HG03565 (cell line): Measurements from ENCODE around the gene MAP3K7.
A peak's percentile ranks its signal among the peaks of the same experiment; 100 is the strongest.

ENCODE experiments used
- ATAC-seq: cut with Tn5 transposase; IDR thresholded peaks from one replicate; pipeline ENCODE4 v1.9.1; 2021; ENCODE audit warnings: mild to moderate bottlenecking, moderate library complexity; ENCODE audit not compliant: unreplicated experiment

MAP3K7 gene

DNA sequence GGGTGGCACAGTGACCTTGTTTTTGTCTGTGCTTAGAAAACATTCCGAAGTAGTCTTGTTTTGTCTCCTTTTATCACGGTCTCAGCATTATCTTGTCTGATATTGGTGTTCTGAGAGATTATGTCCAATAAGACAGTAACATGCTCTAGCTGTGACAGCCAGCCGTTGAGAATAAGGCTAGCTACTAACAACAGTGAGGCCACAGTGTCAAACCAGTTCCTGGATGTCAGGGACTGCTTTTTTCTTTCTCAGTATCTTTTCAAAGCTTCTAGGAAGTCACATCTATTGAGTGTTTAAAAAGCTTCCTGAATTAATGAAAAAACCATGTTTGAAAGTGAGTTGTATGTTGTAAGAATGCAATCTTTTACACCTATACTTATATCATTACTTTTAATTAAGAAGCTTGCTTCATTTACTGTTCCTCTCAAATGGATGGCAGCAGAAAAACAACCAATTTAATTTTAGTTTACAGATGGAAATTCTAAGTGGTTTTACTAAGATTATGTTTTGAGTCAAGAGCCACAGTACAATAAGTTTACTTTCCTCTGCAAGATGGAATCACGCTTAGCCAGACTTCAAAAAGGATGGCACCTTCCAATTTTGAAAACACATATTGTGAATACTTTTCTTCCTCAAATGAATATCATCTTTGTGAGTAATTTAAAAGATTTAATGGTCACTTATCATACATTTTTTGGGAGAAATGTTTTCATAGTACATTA is 53.1 kb downstream of the MAP3K7 start:
- ATAC-seq: no peak

DNA sequence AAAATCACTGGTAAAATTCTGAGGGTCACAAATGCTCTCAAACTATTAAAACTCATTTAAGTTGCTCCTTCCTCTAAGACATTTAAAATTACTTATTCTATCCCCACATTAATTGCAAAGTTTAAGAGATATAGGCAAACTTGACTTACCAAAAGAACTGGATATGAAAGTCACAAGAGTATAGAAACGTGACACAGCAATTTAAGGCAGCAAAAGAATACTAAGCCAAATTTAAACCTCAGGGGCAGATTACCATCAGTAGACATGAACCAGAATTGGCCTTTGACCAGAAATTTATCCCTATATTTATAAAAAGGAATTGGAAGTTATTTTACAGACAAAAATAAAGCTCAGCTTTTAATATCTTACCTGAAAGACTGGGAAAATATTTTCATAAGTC is 56.0 kb downstream of the MAP3K7 start:
- no peak for ATAC-seq

DNA sequence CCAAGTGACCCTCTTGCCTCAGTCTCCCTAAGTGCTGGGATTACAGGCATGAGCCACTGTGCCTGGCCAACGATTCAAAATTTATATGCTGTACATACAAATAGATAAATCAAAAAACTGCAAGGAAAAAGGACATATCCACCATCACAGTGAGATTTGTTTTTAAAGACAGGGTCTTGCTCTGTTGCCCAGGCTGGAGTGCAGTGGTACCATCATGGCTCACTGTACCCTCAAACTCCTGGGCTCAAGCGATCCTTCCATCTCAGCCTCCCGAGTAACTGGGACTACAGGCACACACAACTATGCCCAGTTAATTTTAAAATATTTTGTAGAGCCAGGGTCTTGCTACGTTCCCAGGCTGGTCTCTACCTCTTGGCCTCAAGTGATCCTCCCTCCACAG is 61.5 kb downstream of the MAP3K7 start:
- ATAC-seq: no peak

DNA sequence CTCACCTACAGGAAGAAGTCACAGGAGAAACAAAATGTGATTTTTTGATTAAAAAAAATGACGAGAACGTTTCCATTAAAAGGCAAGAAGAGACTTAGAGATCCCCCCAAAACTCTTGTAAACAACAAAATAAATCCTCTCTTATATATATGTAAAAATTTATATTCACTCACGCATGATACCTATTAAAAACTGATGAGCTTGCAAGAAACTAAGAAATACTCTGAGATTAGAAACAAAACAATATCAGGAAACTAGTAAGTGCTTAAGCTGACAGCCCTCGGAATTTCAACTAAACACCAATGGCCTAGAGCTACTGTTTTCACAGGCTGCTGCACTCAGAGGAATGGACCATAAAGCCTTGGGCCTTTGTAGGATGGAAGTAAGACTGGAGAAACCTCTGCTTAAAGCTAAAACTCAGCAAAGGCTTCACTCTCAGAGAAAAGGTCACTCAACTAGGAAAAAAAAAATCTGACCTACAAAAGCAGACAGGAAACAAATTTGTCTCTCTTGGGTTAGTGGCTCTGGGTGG is 63.0 kb downstream of the MAP3K7 start:
- ATAC-seq: no peak

DNA sequence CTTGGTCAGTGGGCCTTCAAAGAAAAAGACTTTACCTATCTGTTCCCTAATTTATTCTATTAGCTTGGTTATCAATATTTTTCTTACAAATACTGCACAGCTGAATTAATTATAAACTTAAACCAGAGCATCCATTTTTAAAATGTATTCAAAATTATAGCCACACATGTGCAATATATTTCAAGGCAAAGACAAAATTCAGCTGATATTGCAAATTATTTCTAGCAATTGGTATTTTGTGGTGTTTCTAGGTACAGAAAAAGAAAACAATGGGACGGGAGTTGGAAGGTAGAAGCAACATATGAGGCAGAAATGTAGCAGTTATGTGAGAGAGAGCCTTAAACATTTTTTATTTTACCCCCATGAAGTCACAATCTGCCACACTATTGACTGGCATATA is 64.9 kb downstream of the MAP3K7 start:
- ATAC-seq: no peak

DNA sequence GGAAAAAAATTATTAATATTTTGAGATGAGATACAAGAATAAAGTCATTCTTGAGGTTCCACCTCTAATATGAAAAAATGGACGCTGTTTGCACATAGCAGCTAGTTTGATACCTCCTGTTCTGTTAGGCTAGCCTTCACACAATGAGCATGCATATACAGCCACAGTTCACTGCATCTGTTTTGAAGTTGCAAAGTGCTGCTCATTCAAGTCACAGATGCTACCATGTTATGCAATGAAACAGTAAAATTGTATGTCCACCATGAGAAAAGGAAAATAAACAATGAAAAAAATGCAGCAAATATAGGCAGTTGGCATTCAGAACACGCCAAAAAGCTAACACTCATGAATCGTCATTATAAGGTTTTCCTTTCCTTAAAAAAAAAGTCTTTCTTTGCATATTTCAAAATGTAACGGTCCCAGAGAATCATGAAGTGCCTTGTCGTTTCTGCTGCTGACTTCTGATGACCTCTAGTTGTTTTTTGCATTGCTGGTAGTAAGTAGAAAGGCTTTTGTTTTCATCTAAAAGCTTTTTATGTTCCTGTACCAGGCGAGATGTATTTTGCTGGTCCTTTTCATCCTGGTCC is 70.7 kb downstream of the MAP3K7 start:
- ATAC-seq: no peak

DNA sequence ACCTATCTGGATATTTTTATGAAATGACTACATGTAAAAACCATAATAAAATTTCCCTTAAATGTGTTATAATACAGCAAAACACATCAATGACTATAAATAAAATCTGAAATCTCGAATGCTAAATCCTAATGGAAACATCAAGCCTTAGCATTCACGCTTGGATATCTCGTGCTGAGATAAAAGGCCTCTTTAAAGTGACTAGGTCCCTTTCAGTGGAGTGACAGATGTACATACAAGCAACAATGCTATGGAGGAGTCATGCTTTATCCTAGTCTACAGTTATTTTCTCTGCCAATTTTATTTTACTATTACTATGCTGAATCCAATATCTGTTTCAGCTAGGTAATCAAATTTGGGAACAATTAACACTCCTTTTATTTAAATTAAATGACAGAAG is 72.4 kb downstream of the MAP3K7 start:
- ATAC-seq: no peak

DNA sequence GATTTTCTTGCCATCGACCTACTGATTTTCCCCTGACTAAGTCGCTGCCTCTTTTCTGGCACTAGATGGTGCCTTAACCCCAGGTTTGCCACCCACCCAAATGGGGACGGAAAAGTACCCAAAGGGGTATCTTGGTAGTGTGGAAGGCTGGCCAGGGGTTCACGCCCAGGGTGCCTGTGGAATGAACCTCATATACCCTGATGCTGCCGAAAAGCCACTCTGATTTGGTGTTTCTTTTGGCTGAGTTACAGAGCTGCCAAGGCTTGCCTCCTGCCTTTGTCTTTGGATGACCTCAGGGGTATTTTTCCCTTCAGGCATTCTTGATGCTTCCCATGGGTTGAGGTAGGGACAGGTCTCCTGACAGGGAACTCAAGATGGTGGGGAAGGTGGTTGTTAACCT is 78.1 kb downstream of the MAP3K7 start:
- ATAC-seq: no peak

DNA sequence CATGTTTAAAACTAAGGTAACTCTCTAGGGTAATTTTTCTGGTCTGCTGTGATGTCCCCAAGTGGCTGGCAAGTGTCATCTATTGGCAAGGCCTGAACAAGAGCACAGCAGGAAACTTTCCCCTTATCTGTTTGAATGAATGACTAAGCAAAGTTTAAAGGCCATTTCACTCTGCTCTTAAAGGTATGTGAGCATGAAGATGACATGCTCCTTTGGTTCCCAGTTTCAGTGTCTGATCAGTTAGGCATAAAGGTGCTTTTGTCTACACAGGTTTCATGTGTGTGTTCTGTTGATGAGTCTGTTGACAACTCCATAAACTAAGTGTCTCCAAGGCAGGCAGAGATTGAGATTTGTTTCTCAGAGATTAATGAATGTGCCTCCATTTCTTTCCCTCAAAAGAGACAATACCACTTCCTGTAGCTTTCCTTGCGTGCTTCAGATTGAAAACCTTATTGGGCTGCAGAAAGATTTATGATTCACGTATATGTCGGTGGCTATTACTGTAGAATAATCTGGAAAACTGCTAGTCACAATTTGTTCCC is 83.9 kb downstream of the MAP3K7 start:
- ATAC-seq: peak; percentile 73

DNA sequence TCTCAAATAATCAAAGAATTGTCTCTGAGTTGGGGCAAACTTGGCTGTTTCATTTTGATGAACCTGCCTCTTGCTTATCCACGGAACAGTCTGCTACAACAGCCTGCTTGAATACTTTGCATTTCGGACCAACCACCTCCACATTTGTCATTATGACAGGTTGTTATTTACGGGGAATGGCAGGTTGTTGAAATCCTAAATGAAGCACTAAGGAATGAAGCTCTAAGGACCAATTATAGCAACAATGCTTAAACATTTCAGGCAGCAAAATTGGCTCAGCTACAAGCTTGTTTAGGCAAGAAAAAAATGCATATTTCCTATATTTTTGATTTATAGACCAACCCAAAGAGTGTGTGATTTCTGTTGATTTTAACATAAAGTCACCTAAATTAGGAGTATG is 84.5 kb downstream of the MAP3K7 start:
- ATAC-seq: no peak

DNA sequence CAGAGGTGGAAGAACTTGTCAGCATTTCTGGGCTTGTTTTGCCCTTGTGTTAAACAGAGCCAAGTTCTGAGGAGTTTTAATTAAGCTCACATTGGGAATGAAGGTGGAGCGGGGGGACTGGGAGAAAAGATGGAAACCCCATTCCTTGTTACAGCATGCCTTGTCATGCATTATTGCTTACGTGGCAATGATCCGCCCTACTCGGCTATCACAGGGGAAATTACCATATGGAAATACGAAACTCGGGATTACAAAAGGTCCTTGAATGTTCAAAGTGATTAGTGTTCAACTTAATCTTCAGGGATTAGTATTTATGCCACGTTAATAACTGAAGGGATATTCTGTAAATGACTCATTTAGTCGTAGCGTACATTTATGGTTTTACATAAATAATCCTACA is 86.4 kb downstream of the MAP3K7 start:
- no peak for ATAC-seq

DNA sequence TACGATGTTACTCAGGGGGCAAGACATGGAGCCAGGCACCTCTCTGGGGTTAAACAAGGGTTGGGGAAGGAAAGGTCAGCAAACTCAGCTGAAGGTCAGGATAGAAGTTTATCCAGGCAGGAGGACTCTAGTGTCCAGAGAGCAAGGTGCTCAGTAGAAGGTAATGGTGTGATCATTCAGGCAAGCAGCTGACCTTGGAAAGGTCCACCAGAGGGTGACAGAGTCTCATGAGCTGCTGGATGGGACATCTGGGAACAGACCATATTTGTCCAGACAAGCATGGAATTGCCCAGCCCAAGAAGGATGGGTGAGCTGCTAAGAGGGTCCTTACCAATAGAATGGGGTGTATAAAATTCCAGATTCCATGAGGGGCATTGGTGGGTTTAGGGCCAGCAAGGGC is 89.5 kb downstream of the MAP3K7 start:
- ATAC-seq: no peak

DNA sequence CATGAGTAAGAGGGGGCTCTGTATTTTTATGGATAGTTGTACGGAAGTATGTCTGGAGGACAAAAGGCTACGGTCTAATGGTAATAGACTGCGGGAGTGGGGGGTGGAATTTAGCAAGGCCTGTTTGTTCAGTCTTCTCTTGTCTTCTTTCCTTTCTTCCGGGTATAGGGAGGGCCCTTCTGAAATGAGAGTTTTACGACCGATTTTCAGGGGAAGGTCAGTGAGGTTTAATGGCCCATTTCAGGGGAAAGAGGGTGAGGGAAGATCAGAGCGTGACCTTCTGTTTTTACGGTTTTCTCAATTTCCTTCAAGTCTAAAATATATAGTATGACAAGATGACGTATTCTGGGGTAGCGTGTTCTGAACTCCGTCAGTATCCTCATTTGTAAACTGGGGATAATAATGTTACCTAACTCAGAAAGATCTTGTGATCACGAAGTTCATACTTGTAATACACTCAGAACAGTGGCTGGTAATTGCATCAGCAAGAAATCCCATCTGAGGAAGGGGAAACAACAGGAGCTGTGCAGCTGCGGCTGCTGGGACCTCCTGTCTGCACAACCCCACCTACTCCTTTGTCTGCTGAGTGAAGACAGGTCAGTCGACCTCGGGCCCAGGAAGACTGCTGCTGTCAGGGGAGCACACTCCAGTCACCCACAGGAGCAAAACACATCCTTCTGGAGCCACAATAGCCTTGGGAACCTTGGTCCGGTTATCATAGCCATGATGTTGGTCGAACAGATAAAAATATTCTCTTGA is 90.4 kb downstream of the MAP3K7 start:
- ATAC-seq: no peak

DNA sequence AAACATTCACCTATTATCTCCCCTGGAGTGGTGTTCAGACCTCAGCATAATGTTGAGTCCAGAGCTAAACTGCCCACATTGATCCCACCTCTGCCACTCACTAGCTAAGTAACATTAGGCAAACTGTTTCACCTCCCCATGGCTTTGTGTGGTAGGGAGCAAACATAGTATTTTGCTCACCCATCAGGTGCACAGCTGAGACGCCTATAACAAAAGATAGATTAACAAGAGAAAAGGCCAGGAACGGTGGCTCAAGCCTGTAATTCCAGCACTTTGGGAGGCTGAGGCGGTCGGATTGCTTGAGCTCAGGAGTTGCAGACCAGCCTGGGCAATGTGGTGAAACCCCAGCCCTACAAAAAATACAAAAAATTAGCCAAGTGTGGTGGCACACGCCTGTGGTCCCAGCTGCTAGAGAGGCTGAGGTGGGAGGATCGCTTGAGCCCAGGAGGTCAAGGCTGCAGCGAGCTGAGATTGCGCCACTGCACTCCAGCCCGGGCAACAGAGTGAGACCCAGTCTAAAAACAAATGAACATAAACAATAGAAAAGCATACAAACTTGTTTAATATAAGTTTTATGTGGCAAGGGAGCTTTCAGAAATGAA is 91.6 kb downstream of the MAP3K7 start:
- ATAC-seq: no peak

DNA sequence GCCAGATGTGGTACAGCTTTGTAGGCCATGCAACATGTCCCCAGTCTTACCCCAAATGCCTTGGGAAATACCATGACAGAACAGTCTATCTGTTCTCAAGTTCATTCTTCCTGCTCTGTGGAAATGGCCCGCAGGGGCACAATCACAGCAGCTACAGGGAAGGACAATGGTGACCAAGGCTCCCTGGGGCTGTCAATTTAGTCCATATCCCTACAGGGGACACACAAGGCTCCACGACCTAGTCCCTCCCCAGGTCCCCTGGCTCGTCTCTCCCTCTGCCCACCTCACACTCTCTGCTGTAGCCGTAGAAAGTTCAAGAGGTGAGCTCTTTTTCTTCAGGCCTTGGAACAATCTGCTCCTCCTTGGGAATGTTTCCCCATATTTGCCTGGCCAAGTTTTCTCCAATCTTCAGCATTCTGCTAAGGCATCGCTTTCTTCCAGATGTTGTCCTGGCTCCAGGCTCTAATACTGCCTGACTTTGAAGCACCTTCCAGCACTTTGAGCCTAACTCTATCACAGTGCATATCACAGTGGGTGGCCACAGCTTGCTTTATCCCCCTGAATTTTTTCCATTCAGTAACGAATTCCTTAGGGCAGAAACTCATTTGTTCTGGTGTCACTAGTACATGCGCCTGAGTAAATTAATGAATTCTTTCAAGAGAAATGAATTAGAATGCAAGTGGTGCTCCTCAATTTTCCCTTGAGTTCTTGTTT is 92.6 kb downstream of the MAP3K7 start:
- ATAC-seq: no peak

DNA sequence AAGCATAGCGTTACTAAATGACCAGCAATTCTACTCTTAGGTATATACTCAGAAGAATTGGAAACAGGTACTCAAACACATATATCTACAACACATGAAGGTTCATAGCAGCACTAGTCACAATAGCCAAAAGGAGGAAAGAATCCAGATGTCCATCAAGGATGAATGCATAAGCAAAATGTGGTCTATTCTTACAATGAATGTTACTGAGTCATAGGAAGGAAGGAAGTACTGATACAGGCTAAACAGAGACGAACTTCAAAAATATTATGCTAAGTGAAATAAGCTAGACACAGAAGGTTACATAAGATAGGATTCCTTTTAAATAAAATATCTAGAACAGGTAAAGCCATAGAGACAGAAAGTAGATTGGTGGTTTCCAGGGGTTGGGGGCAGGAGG is 93.5 kb downstream of the MAP3K7 start:
- ATAC-seq: no peak

DNA sequence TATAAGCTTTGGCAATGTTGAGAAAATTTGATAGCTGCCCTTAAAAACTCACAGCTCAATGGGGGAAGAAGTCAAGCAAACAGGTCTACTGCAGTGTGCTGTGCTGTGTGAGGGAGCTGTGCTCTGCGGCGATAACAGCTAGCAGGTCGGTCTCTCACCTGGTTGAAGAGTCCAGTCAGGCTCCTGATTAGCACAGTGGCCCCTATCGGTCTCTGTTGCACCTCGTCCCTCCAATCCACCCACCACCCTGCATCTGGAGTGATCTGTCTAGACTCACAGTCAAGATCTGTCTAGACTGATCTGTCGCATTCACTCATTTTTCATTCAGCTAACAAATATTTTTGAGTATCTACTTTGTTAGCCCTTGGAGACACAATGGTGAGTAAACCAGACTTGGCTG is 94.1 kb downstream of the MAP3K7 start:
- ATAC-seq: no peak

DNA sequence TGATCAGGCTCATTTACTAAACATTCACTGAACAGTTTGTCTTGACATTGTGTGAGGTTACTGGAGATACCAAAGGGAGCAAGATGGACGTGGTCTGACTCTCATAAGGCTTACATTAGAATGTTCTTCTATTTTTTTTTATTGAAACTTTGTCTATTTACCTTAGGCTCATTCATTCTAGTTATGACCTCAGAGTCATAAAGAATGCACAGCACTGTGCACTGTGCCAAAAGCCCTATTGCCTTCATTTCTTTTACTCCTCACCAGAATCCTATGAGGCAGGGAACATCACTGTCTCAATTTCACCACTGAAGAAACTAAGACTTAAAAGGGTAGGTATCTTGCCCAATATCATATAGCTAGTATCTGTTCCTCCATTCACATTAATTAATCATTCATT is 94.5 kb downstream of the MAP3K7 start:
- no peak for ATAC-seq

DNA sequence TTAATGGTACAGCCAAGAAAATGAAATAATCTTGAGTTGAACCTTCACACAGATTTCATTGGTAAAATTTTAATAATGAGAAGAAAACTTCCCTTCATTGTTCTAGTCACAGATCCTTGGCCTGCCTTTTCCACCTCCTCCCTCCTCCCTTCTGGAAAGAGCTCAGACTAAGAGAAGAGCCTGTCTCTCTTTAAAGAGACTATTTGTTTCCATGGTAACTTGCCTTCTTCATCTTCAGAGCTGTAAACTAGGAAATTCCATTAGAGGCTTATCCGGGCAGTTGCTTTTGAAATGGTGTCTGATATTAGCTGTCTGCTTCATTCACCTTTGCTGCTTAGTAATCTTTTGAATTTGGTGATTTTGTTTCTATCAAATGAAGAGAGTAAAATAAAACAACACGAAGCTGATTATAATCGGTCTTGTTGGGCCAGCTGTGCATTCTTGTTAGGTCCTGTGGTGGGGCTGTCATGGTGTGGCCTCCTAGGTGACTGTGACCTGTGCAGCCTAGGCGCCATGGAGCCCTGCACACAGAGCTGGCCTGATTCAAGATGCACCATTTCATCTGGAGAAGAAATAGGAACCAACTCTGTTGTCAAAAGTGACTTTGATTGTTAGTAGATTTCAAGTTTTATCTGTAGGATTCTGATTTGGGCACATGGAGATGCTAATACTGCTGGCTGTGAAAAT is 96.7 kb downstream of the MAP3K7 start:
- ATAC-seq: no peak

DNA sequence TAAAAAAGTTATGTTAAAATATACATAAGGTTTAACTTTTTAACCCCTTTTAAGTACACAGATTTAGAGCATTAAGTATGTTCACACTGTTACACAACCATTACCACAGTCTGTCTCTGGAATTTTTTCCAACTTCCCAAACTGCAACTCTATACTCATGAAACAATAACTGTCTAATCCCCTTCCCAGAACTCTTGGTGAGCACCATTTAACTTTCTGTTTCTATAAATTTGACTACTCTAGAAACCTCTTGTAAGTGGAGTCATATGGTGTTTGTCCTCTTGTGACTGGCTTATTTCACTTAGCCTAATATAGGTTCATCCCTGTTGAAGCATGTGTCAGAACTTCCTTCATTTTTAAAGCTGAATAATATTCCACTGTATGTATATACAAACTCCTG is 98.1 kb downstream of the MAP3K7 start:
- no peak for ATAC-seq
